Heart left ventricle (tissue), 13 donors: ENCODE data around the gene LBHD1.

Experiments
- CTCF ChIP-seq, 12 donors: fragments of 200-600 bp; sonication (generic) in 4 of 12; IDR thresholded peaks; one replicate each; pipeline versions ENCODE4 v1.5.0 to v1.8.0; 2018 to 2022; ENCODE audit warnings: antibody characterized with exemption in 12 of 12, mild to moderate bottlenecking in 5 of 12
- POLR2A ChIP-seq, 2 donors: fragments of 450-650 bp; IDR thresholded peaks; one replicate each; pipeline ENCODE4 v1.6.1; 2017; ENCODE audit warnings: antibody characterized with exemption in 2 of 2, mild to moderate bottlenecking in 2 of 2, moderate library complexity in 2 of 2
- donor health status: ischemic (EF 13 %, LVEDD 7.1; RV severe dilation, severe dysfunction).
- donor health status: DM: no; HTN: yes; CAD: no.
- donor health status: DM: no; HTN: no; CAD: no.
- donor health status: ischemic (EF 25% LVEDD 6.9; RV normal size, moderate dysfunction).
- donor health status: ischemic (EF 25% LVEDD 5.7; RV mildly dilated, moderate dysfunction).
- donor health status: ischemic (EF 35%, LVEDD 5.7; RV mildly dilated, moderate dysfunction).
- donor health status: nonischemic (EF 11% LVEDD 7.7; RV severe dilation, severe dysfunction).
- donor health status: DM: yes; HTN: yes; CAD: no.
- donor health status: PGD.
- donor health status: ischemic (EF 29% LVEDD 5.4; RV normal size, mild dysfunction).
- donor health status: nonischemic (EF 23%, LVEDD 6.1; RV moderate dilation, normal function).

DNA sequence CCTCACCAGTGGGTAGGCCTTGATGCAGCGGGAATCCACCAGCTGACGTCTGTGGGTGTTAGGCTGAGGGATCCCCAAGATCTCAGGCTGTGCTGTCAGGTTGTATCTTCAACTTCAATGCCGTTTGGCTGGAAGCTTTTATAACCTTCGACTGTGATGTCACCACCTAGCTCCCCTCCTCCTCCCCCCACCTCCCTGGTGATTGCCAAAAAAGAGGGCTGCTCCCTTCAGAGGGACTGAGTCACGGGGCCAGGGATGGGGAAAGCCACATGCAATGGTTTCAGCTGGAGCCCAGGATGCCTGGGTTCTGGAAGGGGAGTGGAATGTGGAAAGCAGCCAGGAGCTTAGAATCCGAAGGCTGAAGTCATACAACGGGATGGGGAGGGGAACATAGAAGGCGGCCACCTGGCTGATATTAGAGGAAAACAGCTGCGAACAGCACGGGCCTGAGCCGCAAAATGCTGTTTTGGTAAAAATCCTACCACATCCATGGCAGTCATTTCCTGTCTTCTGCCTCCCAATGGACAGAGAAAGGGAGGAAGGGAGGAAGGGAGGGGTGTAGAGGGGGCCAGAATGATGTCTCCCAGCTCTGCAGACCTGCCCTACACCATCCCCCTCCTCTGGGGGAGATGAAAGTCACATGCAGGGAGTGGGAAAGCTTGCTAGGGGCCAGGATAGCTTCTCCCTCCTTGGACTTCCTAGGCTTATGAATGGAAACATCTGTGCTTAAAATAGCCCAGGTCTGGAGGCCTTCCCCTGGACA lies 17.5 kb upstream of the LBHD1 start, which contains the start of gene LRRN4CL:
- TF ChIP-seq CTCF (IDR thresholded peaks at IDR 0.05) (no peak), POLR2A (IDR thresholded peaks at IDR 0.05) (peak in 1 of 2 donors; percentile 38)
